Measurements from ENCODE around the gene RPL10A. TPM values are rescaled to one million over a fixed set of nuclear protein-coding genes. Genes with fewer than 3 reads are reported as not detected.
A peak's percentile ranks its signal among the peaks of the same experiment; 100 is the strongest.
"Not testable (repeated sequence)": the region's sequence is repeated elsewhere in the genome, so short reads cannot be mapped to it uniquely, and the experiment has no call there.

Gene RPL10A
- polyA plus RNA-seq (ENCODE audit: insufficient read length in 4 of 4), result 1,000 to 10,000 TPM; 1,828 to 2,129 (median 1,951) TPM

DNA sequence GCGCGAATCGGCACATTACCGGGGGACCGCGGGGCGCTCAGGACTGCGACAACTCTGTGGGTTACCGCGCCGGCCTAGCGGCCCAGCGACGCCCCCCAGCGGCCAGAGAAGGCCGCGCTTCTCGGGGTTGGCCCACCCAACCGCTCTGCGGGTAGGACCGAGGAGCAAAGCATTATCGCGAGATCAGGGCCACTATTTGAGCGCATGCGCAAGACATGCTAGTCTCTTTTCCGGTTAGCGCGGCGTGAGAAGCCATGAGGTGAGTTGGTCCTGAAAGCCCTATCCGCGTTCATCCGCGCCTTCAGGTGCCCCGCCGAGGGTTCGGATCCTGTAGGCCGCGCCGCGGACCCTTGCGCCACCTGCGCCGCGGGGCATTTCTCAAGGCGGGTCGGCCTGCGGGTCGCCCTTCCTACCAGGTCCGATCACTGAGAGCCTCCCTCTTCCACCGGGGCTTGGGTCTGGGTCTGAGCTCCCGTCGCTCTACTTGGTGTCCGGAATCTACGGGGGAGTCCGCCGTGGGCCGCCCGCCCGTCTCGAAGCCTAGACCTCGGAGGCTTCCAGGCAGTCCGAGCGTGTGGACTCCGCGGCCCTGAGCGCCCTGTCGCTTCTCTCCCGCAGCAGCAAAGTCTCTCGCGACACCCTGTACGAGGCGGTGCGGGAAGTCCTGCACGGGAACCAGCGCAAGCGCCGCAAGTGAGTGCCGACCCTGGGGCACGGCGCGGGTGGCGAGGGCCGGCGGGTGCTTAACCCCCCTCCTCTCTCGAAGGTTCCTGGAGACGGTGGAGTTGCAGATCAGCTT, at the start of gene RPL10A:
Gene RPL10A, plus strand, starts transcription at position 221 of the 799 bp plus-strand sequence. Its CDS starts 34 bp downstream, at position 255.
- DNase-seq (ENCODE audit: low read depth in 4 of 4, low spot score in 3 of 4), result peak; percentile 92 to 96 (median 94)

DNA sequence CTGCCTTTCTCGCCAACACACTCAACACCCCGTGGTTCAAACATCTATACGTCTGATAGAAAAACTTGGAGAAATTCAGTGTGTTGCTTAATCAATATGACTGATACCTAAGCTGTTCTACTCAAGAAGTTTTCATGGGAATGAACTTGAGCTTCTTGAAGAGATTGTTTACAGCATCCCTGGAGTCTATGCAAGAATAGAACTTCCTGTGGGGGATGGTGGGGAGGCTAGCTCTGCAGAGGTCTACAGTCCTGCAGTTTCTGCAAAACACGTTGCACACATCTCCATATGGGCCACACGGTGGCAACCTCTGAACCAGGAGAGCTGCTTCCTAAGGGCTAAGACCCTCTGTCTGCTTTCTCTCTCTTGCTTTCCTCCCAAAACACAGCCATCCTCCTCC, 48.8 kb upstream of the RPL10A start:
- no peak for DNase-seq (ENCODE audit: low read depth in 4 of 4, low spot score in 3 of 4)

DNA sequence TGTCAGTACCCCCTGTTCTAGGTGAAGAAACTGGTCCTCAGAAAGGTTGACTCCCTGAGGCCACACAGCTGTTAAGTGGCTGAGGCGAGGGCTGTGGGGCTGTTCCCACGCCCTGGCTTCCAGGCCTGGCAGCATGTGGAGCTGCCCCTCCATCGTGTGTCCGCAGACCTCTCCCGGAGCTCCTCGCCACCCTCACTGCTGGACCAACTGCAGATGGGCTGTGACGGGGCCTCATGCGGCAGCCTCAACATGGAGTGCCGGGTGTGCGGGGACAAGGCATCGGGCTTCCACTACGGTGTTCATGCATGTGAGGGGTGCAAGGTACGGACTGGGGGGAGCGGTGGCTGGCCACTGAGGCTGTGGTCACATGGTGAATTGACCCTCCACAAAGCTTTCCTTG, 48.2 kb upstream of the RPL10A start:
- no peak for DNase-seq (ENCODE audit: low read depth in 4 of 4, low spot score in 3 of 4)

DNA sequence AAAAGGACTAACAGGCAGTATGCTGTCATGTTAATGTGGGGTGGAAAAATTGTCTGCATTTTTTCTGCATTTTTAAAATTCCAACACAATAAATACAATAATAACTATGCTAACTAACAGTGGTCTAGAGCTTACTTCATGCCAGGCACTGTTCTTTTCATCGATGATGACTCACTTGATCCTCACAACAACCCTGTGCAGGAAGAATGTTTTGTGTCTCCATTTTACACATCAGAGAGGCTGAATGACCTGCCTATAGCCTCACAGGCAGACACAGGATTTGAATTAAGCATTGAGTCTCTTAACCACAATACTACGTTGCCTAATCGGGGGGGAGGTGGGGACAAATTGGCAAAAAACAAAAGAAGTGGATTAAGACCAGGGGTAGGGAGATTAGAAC, 42.9 kb upstream of the RPL10A start:
- no peak for DNase-seq (ENCODE audit: low read depth in 4 of 4, low spot score in 3 of 4)

DNA sequence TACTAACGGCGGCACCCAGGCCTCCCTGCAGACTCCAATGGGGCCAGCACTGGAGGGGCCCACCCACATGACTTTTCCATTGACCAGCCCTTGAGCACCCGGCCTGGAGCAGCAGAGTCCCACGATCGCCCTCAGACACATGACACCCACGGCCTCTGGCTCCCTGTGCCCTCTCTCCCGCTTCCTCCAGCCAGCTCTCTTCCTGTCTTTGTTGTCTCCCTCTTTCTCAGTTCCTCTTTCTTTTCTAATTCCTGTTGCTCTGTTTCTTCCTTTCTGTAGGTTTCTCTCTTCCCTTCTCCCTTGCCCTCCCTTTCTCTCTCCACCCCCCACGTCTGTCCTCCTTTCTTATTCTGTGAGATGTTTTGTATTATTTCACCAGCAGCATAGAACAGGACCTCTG, 42.1 kb upstream of the RPL10A start:
- no peak for DNase-seq (ENCODE audit: low read depth in 4 of 4, low spot score in 3 of 4)

DNA sequence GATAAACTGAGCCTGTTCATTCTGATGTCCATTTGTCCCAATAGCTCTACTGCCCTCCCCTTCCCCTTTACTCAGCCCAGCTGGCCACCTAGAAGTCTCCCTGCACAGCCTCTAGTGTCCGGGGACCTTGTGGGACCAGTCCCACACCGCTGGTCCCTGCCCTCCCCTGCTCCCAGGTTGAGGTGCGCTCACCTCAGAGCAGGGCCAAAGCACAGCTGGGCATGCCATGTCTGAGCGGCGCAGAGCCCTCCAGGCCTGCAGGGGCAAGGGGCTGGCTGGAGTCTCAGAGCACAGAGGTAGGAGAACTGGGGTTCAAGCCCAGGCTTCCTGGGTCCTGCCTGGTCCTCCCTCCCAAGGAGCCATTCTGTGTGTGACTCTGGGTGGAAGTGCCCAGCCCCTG, 40.8 kb upstream of the RPL10A start:
- no peak for DNase-seq (ENCODE audit: low read depth in 4 of 4, low spot score in 3 of 4)

DNA sequence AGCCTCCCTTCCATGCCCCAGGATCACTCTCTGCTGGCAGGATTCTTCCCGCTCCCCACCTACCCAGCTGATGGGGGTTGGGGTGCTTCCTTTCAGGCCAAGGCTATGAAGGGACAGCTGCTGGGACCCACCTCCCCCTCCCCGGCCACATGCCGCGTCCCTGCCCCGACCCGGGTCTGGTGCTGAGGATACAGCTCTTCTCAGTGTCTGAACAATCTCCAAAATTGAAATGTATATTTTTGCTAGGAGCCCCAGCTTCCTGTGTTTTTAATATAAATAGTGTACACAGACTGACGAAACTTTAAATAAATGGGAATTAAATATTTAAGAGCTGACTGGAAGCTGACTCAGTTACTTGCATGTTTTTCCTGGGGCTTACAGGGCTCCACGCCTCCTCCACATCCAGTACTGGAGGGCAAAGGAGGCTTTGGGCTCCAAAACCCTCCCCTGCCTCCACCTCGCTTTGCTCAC, 40.3 kb upstream of the RPL10A start:
- no peak for DNase-seq (ENCODE audit: low read depth in 4 of 4, low spot score in 3 of 4)

DNA sequence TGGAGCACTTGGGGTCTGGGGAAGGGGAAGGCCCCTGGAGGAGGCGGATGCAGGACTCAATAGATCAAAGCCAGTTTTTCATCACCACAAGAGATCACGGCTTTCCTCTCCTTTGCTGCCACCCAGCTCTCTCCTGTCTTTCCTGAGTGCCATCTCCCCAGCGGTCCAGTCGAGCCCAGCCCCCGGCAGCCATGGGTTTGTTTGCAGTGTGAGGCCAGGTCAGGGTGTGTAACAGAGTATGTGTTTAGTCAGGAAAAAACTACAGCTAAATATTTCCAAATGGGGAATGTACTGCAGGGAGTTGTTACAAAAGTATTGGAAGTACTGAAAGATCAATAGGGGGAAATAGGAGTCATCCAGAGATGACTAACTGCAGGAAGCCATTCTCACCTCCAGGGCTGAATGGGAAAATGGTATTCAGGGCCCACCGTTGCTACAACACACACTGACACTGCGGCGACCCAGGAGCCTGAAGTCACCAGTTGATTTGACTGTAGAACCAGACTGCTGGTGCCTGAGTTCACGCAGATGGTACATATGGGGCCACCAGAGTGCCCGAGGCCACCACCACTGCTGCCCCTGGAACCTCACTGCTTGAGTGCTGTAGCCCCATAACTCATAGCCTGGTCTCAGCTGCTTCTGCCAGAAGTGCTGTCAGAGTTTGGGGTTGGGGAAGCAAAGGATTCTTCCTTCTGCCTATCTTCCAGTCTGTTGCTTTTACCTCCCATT, 39.6 kb upstream of the RPL10A start:
- DNase-seq (ENCODE audit: low read depth in 4 of 4, low spot score in 3 of 4), result no peak

DNA sequence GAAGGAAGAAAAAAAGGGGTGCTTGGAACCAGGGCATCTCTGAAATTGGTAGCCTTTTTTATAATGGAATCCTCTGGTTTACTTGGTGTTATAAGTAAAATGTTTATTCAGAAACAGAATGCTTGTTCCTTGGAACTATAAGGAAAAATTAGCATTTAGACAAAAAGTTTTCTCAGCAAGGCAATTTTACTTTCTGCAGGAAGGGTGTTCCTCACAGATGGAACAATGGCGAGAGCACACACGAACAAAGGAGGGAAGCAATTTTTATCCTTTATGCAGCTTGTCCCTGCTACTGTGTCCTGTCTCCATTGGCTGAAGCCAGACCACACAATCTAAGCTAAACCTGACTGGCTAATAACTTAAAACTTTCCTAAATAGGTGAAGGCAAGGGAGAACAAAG, 38.7 kb upstream of the RPL10A start:
- DNase-seq (ENCODE audit: low read depth in 4 of 4, low spot score in 3 of 4), result no peak

DNA sequence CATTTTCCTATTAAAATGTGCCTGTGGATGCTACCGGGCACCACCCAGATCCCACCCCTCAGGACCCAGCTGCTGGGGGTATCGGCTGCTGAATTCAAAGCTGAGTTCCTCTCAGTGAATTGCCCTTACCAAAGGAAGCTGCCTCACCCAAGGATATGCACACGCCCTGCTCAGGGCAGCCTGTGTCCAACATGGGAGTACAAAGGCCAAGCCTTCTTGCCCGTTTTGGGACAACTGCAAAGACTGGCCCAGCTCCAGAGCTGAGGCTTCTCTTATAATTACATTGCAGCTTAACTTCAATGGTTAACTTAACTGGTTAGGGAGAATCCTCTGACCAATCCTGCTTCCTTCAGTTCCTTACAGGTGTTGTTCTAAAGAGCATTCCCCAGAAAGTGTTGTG, 35.9 kb upstream of the RPL10A start:
- DNase-seq (ENCODE audit: low read depth in 4 of 4, low spot score in 3 of 4), result no peak

DNA sequence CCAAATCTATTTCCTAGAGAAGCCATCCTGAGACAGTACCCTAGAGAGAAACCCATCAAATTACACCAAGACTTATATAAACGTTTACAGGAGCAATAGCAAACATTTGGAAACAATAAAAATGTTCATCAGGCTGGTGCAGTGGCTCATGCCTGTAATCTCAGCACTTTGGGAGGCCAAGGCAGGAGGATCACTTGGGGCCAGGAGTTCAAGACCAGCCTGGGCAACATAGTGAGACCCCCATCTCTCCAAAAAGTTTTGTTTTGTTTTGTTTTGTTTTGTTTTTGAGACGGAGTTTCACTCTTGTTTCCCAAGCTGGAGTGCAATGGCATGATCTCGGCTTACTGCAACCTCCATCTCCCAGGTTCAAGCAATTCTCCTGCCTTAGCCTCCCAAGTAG, 35.5 kb upstream of the RPL10A start:
- DNase-seq (ENCODE audit: low read depth in 4 of 4, low spot score in 3 of 4), result not testable (repeated sequence)

DNA sequence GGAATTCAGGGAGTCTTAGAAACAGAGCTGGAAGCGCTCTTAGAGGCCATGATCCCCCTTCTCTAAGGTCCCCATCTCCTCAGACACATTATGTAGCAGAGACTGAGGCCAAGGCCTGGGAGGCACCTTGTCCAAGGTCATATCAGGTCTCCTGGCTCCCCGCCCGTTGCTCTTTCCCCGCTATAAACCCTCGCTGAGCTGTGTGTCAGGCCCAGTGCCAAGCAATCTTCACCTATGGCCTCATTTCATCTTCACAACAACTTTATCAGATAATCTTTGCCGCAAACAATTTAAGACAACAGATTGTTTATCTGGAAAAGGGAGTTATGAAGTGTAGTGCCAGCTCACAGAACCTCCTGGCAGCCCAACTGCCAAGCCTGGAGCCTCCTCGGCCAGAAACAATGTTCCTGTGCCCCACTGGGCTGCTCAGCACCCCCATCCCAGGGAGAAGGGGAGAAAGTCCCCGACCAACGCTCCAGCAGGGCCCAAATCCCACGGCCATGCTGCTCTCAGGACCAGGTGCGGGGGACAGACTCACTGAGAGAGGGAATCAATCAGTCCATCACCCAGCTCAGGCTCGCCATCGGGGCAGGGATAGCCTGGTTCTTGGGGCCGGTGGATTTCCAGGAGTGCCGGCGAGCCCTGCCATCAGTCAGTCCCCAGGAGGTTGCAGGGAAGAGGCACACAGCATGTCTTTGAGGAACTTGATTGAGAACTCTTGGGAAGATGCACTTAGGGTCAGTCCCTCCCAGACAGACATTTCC, 32.9 kb upstream of the RPL10A start:
- no peak for DNase-seq (ENCODE audit: low read depth in 4 of 4, low spot score in 3 of 4)

DNA sequence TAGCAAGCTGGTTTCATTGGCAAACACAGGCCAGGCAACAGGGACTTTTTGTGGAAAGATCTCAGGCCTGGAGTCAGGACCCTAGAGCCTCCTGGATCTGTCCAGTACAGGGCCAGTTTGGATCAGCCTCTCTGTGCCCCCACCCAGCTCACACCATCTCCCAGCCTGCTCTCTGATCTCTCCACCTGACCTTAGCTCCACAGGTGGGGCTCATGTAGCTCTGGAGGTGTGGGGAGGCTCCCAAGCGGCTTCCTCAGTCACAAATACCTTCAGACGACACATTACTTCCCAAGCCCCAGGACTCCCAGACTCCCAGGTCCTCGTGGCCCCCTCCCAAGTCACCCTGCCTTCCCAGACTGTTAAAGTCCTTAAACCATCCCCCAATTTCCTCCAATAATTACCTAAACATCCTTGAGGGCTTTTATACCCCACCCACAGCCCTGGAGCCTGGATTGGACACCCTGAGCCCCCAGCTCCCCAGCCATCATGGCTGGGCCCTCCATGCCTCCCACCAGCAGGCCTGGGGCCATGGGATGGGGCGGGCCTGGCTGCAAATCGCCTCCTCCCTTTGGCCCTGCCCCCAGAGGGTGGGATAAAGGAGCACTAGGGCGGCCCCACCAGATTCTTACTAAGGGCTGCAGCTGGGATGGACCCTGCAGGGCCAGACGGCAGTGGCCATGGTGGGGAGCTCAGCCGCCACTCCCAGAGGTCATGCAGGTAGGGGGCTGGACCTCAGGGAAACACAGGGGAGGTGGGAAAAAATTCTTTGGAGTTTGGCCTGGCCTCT, 31.9 kb upstream of the RPL10A start:
- no peak for DNase-seq (ENCODE audit: low read depth in 4 of 4, low spot score in 3 of 4)

DNA sequence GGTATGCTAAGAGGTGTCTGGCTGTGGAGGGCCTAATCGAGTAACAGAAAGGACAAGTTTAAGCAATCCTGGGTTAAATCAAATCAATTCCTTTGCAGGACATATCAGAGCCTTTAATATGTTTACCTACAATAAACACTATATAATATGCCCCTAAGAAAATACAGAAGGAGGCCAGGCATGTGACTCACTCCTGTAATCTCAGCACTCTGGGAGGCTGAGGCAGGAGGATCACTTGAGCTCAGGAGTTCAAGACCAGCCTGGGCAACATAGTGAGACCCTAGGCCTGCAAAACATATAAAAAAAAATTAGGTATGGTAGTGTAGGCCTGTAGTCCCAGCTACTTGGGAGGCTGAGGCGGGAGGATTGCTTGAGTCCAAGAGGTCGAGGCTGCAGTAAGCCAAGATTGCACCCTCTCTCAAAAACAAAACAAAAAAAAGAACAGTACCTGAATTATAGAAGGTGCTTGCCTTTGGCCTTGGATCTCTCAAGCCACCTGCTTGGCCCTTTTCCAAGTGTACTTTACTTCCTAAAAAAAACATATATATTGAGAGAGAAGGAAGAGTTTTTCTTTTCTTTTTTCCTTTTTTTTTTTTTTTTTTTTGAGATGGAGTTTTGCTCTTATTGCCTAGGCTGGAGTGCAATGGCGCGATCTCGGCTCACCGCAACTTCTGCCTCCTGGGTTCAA, 29.7 kb upstream of the RPL10A start:
- not testable (repeated sequence) for DNase-seq (ENCODE audit: low read depth in 4 of 4, low spot score in 3 of 4)

DNA sequence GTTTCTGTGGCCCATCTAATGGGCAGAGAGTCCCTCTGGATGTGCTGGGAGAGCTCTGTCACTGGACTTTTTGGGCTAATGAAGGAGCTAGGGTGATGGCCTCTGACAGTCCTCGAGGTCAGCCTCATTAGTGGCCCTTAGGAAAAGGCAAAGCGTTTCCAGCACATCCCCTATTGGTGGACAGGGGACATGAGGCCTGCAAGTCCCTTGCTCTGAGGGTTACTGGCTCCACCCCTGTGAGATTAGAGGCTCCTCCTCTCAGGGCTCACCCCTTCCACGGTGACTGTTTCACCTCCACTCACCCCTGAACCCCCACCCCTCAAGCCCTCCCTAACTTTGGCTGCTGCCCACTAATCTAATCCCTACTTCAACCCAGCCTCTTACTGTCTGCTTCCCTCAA, 28.9 kb upstream of the RPL10A start:
- DNase-seq (ENCODE audit: low read depth in 4 of 4, low spot score in 3 of 4), result no peak

DNA sequence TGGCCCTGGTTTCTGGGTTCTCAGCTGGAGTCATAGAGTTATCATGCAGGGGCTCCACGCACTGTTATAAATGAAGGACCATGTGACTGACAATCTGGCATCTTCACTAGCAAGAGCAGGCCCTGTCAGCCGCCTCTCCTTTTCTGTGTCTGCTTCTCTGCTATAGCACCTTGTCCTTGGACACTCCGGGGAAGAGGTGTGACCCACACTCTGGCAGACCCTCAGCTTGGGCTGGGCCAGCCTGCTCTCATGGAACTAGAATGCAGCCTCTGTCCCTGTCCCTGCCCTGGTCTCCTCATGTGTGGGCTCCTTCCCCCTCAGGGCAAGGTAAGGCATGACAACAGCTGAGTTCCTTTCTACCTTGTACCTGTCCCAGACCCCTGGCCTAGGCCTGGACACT, 27.0 kb upstream of the RPL10A start:
- DNase-seq (ENCODE audit: low read depth in 4 of 4, low spot score in 3 of 4), result no peak

DNA sequence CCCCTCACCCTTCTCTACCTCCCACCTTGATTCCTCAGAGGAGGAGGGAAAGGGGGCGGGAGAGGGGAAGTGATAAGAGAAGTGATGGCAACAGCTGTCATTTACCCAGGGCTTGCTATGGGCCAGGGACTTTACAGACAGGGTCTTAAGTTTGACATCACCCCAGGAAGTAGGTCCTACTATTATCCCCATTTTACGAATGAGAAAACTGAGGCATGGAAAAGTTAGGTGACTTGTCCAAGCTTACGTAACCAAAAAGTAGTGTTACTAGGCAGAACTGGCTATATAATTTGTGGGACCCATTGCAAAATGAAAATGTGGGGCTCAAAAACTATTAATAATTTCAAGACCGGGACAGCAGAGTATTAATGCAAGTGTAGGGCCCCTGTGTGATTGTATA, 26.6 kb upstream of the RPL10A start:
- DNase-seq (ENCODE audit: low read depth in 4 of 4, low spot score in 3 of 4), result no peak

DNA sequence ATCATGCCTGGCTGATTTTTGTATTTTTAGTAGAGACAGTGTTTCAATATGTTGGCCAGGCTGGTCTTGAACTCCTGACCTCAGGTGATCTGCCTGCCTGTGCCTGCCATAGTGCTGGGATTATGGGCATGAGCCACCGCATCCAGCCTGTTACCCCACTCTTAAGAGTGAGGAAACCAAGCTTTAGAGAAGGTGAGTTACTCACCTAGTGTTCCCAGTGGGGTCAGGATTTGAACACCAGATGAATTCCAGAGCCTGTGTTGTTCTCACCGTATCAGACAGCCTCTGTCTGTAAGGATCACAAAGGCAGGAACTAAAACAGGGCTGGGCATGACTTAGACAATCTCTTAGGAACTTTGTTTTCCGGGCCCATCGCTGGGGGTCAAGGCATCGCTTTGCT, 25.5 kb upstream of the RPL10A start:
- no peak for DNase-seq (ENCODE audit: low read depth in 4 of 4, low spot score in 3 of 4)

DNA sequence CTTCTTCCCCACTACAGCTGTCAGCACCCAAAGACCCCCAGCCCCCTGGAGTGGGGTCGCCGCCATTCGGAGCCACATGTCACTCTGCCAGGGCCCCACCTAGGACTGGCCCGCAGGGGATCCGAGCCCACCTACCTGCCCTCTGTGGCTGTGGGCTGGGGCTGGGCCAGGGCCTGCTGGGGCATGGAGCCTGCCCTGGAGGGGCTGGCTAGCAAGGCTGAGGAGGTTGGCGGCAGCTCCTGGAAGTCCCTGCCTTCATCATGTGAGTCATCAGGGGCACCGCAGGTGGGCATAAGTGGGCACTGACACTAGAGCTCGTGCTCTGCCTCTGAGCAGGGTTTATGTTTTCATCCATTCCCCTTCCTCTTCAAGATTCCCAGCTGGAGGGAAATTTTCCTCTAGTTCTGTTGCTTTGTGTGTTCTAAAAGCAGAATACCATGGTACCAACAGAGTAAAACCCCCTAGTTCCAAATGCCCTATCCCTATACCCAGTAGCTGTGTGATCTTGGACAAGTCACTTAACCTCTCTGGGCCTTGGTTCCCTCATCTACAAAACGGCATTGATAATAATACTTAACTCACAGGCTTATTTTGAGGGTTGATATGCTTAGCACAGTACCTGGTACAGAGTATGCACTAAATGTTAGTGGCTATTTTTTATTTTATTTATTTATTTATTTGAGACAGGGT, 24.7 kb upstream of the RPL10A start:
- no peak for DNase-seq (ENCODE audit: low read depth in 4 of 4, low spot score in 3 of 4)
